HG02852 (cell line): ENCODE results near the gene SLC7A9.
"Not testable (repeated sequence)": the region's sequence is repeated elsewhere in the genome, so short reads cannot be mapped to it uniquely, and the experiment has no call there.

Experiments used
- ATAC-seq: cut with Tn5 transposase; IDR thresholded peaks from one replicate; pipeline ENCODE4 v1.9.1; 2021; ENCODE audit warnings: mild to moderate bottlenecking, moderate library complexity; ENCODE audit not compliant: unreplicated experiment

SLC7A9 gene

GRCh38 chr19:32864318-32865007 lies 5.1 kb downstream of the SLC7A9 start:
- ATAC-seq: no peak

- ATAC-seq: no peak
Observed at GRCh38 chr19:32863841-32864240, 5.7 kb downstream of the SLC7A9 start.

DNA sequence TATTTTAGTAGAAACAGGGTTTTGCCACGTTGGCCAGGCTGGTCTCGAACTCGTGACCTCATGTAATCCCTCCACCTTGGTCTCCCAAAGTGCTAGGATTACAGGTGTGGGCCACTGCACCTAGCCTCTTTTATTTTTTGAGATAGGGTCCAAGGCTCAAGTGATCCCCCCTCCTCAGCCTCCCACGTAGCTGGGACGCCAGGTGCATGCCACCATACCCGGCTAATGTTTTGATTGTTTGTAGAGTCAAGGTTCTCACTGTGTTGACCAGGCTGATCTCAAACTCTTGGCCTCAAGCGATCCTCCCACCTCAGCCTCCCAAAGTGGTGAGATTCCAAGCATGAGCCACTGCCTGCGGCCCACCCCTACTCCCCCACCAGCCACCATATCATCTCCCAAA lies 6.3 kb downstream of the SLC7A9 start:
- ATAC-seq: no peak

DNA sequence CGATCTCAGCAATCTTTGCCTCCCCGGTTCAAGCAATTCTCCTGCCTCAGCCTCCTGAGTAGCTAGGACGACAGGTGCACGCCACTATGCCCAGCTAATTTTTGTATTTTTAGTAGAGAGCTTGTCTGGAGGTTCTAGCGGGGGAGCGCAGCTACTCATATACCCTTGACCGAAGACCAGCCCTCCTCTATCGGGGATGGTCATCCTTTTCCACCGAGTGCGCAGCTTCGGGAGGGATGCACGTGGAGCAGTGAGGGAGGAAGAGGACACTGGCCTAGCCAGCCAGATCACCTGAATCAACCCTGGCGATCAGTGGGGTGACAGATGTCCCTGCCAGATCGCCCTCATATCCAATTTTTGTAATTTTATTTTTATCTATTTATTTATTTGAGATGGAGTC lies 6.8 kb downstream of the SLC7A9 start:
- no peak for ATAC-seq

DNA sequence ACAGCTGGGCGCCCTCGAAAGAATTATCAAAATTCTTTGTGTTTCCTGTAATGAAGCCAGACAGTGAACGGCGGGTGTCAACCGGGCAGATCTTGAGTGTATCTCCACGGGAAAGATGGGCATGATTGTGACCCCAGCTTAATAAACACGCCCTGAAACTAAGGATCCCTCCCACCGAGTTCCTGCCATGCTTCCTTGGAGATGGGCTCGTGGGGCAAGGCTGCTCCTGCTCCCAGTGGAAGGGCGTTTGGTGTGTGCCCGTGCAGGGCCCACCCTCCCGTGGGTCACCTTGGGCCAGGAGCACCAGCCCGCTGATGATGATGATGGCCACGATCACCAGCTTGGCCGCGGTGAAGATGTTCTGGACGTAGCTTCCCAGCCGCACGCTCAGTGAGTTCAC lies 7.4 kb downstream of the SLC7A9 start:
- no peak for ATAC-seq

DNA sequence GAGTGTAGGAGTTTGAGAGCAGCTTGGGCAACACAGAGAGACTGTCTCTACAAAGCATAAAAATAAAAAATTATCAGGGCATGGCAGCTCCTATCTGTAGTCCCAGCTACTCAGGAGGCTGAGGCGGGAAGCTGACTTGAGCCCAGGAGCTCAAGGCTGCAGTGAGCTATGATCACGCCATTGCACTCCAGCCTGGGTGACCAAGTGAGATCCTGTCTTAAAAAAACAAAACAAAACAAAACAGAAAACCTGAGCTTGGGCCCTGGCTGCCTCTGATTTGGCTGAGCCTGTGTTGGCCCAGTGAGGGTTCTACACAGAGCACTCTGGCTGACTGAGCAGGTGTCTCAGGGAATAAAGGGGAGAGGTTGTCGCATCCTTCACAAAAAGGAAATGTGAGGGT lies 8.0 kb downstream of the SLC7A9 start:
- no peak for ATAC-seq

DNA sequence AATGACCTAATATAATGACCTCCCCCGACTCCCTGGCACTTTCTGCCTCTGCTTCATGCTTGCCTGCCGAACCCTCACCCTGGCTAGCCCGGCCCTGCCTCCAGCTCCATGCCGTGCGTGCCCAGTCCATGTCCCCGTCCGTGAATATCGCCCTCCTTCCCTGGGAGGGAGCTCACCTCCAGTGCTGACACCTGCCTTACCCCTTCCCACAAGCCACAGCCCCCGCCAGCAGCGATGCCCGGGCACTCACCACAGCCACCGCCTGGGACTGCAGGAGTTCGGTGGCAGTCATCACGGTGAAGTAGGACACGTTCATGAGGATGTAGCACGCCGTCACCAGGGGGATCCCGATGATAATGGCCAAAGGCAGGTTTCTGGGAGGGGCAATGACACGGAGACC lies 10.0 kb downstream of the SLC7A9 start:
- no peak for ATAC-seq

GRCh38 chr19:32858559-32858958 lies 11.0 kb downstream of the SLC7A9 start:
- ATAC-seq: no peak

DNA sequence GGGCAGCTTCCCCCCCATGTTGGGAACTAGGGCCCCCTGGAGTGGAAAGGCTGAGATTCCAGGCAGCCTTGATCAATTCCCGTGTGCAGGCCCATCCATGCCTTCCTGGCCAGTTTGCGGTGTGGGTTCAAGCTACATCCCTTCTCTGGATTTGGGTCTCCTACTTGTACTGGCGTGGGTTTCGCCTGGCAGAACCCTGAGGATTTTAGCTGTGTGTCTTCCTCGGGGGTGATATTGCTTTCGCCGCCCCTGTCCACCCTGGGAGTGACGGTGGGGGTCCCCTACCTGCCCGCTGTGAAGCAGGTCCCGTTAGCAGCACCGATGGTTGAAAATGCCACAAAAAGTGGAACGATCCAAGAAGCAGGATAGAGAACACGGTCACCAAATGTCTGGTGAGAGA lies 11.4 kb downstream of the SLC7A9 start:
- no peak for ATAC-seq

DNA sequence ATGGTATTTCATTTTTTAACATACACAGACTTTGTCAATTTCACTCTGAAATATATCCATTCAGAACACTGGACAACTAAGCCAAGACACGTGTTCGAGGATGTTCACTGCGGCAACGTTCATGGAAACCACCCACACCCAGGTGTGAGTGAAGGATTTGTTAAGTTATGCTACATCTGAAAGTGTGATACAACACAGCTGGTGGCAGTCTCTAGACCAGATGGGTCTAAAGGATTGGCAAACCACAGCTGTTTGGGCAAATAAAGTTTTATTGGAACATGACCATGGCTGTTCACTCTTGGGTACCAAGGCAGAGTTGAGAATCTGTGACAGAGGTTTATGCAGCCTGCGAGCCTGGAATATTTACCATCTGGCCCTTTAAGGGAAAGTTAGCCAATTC lies 12.0 kb downstream of the SLC7A9 start:
- ATAC-seq: no peak

DNA sequence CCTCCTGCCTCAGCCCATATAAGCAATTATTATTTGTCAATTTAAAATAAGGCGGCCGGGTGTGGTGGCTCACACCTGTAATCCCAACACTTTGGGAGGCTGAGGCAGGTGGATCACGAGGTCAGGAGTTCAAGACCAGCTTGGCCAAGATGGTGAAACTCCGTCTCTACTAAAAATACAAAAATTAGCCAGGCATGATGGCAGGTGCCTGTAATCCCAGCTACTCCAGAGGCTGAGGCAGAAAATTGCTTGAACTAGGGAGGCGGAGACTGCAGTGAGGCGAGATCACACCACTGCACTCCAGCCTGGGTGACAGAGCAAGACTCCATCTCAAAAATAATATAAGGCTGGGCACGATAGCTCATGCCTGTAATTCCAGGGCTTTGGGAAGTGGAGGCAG lies 12.7 kb downstream of the SLC7A9 start:
- not testable (repeated sequence) for ATAC-seq

DNA sequence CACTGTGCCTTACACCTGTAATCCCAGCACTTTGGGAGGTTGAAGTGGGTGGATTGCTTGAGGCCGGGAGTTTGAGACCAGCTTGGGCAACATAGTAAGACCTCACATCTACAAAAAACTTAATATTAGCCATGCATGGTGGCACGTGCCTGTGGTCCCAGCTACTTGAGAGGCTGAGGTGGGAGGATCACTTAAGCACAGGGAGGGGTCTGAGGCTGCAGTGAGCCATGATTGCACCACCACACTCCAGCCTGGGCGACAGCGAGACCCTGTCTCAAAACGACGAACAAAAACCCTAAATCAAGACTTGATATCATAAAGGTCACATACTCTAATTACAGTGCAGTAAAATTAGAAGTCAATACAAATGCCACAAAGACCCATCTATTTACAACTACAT lies 17.4 kb downstream of the SLC7A9 start:
- no peak for ATAC-seq

DNA sequence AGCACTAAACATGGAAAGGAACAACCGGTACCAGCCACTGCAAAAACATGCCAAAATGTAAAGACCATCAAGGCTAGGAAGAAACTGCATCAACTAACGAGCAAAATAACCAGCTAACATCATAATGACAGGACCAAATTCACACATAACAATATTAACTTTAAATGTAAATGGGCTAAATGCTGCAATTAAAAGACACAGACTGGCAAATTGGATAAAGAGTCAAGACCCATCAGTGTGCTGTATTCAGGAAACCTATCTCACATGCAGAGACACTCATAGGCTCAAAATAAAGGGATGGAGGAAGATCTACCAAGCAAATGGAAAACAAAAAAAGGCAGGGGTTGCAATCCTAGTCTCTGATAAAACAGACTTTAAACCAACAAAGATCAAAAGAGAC lies 21.5 kb downstream of the SLC7A9 start:
- not testable (repeated sequence) for ATAC-seq

GRCh38 chr19:32843716-32844245 lies 25.8 kb downstream of the SLC7A9 start:
- ATAC-seq: no peak

GRCh38 chr19:32842061-32842460 lies 27.5 kb downstream of the SLC7A9 start:
- no peak for ATAC-seq

DNA sequence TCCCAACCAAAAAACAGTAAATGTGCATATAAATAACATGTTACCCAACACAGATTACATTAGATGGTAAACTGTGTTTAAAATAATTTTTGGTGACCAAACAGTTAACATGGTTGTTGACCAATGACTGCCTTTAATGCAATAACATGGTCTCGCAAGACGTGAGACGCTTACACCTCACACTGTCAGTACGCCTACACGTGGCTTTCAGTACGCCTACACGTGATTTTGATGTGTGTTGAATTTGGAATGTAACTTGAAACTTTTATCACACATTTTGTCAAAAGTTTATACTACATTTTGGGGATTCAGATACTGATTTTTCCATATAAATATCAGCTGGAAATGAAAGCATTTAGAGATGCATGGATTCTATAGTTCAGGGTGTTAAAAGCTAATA lies 32.0 kb downstream of the SLC7A9 start:
- no peak for ATAC-seq

DNA sequence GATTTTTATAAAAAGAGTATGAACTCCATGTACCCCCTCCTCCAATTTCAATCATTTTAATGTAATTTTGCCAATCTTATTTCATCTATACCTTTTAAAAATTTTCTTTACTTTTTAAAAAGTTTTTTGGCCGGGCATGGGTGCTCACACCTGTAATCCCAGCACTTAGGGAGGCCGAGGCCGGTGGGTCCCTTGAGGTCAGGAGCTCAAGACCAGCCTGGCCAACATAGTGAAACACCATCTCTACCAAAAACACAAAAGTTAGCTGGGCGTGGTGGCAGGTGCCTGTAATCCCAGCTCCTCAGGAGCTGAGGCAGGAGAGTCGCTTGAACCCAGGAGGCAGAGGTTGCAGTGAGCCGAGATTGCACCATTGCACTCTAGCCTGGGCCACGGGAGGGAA lies 36.2 kb downstream of the SLC7A9 start:
- ATAC-seq: not testable (repeated sequence)

DNA sequence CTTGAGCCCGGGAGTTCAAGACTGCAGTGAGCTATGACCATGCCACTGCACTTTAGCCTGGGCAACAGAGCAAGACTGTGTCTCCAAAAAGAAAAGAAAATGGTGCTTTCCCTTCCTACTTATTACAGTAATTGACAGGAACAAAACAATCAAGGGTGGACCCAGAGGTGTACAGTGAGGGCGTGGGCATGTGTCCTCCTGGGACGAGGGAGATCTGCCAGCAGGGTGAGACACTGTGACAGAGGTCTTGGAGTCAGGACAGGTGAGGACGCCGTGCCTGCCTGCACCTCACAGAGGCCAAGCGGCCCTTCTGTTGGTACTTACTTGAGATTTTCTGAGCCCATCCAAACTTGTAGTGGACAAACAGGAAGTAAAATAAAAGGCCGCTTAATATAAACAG lies 36.7 kb downstream of the SLC7A9 start:
- ATAC-seq: not testable (repeated sequence)

- ATAC-seq: not testable (repeated sequence)
Observed at GRCh38 chr19:32832094-32832493, 37.5 kb downstream of the SLC7A9 start.

DNA sequence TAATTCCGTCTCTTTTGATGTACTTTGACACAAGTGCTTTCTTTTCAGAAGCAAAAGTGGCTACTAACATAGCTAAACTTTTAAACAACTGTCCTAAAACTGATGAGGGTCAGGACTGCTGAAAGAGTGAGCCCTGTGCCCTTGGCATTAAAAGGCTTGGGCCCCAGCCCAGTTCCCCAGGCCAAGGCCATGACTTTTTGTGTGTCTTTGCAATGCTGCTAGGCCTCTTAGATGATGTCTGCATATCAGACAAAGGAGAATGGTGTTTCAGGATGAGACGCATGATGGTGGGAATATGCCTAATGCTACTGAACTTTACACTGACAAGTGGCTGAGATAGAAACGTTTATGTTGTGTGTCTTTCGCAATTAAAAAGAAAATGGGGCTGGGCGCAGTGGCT lies 38.0 kb downstream of the SLC7A9 start:
- ATAC-seq: no peak

DNA sequence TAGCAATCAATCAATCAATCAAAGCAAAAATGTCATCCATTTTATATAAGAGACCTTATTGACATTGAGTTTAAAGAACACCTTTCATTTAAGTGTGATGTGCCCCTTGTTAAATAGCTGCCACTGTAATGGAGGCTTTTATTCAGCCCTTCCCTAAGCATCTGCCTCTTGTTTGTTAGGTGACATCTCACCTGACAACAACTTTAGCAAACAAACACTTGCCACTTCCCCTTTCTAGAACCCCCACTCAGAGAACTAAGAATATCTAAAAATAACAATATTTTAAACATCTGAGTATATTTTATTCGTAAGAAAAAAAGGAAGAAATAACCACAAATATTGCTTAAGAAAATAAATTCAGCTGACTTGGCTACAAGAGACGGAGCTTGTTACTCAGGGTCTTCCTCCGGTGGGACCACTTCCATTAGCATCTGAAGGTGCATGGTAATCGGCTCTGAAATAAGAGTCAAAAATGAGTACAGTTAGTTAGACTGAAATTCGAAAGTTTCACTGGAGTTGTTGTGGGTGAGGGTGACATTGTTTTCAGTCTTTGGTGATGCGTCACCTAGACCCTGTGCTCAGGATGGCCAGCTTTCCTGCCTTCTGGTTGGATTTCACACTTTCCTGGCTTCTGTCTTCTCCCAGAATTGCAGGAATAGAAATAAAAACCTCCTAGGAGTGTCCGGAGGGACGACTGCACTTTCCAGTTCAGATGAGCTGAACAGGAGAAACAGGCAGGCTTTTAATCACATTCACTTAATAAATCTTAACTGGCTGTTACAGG lies 39.1 kb downstream of the SLC7A9 start:
- ATAC-seq: no peak

DNA sequence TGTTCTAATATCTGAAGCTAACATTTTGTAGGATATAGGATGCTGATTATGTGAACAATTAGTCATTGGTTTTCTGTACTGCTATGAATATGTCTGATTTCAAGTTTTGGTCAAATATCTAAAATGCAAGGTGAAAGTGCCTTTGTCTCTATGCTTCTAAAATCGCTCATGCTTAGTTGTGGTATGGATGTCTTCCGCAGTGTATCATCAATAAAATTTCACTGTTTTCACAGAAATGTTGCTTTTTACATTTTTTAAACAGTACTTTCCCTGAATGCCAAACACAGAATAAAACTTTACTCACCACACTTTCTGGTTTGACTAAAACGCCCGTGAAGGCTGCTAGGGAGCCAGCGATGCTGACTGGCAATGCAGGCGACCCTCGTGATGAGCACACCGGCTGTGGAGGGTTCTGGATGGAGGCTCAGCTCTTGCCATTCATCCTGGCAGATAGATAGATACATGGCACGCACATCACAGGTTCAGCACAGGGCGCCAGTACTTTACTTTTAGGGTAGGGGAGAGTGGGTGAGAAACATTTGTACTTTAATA lies 40.1 kb downstream of the SLC7A9 start:
- ATAC-seq: no peak
